A673 (cell line): ENCODE measurements around the gene ZNF813. TPM values are rescaled to one million over a fixed set of nuclear protein-coding genes. Genes with fewer than 3 reads are reported as not detected.
A peak's percentile ranks its signal among the peaks of the same experiment; 100 is the strongest.
"Not testable (repeated sequence)": the region's sequence is repeated elsewhere in the genome, so short reads cannot be mapped to it uniquely, and the experiment has no call there.

Experiments
- BruUV-seq: library from RNA; stranded (reverse); fragments of 400-500 nt; replicated peaks from 2 replicates; lab custom pipeline; 2021; lab: Mats Ljungman, UMichigan
- CTCF ChIA-PET: fragments of 300-600 bp; sonication (Branson Sonifier 250); formaldehyde crosslinking; loops from one replicate; lab custom pipeline; 2022; ENCODE audit warnings: antibody characterized with exemption; lab: Charles Lee
- POLR2A ChIA-PET: fragments of 300-600 bp; sonication (Branson Sonifier 250); formaldehyde crosslinking; loops from one replicate; lab custom pipeline; 2022; ENCODE audit warnings: antibody characterized with exemption; ENCODE audit not compliant: low non-redundant PET; lab: Charles Lee
- DNase-seq: peaks from one replicate; pipeline ENCODE4 v3.0.0-alpha.2; 2015; ENCODE audit warnings: low spot score
- H3K27ac ChIP-seq: fragments of 200-600 bp; sonication (generic); 2 replicates; pipeline ENCODE4 v1.5.1; 2016; ENCODE audit warnings: mixed run types, low read depth, mild to moderate bottlenecking, mixed read lengths, antibody characterized with exemption, low read length; ENCODE audit not compliant: poor library complexity, severe bottlenecking
- H3K27me3 ChIP-seq: fragments of 200-600 bp; sonication (generic); replicated peaks from 2 replicates; pipeline ENCODE4 v1.6.1; 2017; ENCODE audit warnings: mixed run types, low read depth, mild to moderate bottlenecking, mixed read lengths, antibody characterized with exemption, low read length; ENCODE audit not compliant: insufficient read depth, poor library complexity
- H3K36me3 ChIP-seq: fragments of 200-600 bp; sonication (generic); 2 replicates; pipeline ENCODE4 v1.6.1; 2016; ENCODE audit warnings: mixed run types, mild to moderate bottlenecking, mixed read lengths, antibody characterized with exemption, low read length; ENCODE audit not compliant: insufficient read depth, poor library complexity, severe bottlenecking
- H3K4me1 ChIP-seq: fragments of 200-600 bp; sonication (generic); 2 replicates; pipeline ENCODE4 v1.6.1; 2017; ENCODE audit warnings: mixed run types, mild to moderate bottlenecking, mixed read lengths, antibody characterized with exemption, low read length; ENCODE audit not compliant: insufficient read depth, poor library complexity, severe bottlenecking
- H3K4me3 ChIP-seq: fragments of 200-600 bp; sonication (generic); 2 replicates; pipeline ENCODE4 v1.5.1; 2016; ENCODE audit warnings: low read depth, mixed run types, mild to moderate bottlenecking, mixed read lengths, low read length; ENCODE audit not compliant: poor library complexity, severe bottlenecking
- H3K9me3 ChIP-seq: fragments of 200-600 bp; sonication (generic); 2 replicates; pipeline ENCODE4 v1.6.1; 2016; ENCODE audit warnings: mixed run types, low read depth, mild to moderate bottlenecking, mixed read lengths, antibody characterized with exemption, low read length; ENCODE audit not compliant: poor library complexity, severe bottlenecking
- CTCF ChIP-seq: fragments of 300-800, 200-600 bp; sonication (generic); conservative IDR thresholded peaks from 2 replicates; pipeline ENCODE4 v1.5.1; 2017; ENCODE audit warnings: low read depth, mild to moderate bottlenecking, antibody characterized with exemption, low read length, moderate library complexity, mixed read lengths
- EZH2 ChIP-seq: fragments of 200-600 bp; sonication (generic); IDR thresholded peaks from 2 replicates; pipeline ENCODE4 v1.6.1; 2017; ENCODE audit warnings: borderline replicate concordance, low read depth, mild to moderate bottlenecking, mixed read lengths, antibody characterized with exemption, low read length; ENCODE audit not compliant: poor library complexity, severe bottlenecking
- intact Hi-C: fragments of 100-400 bp; cut with micrococcal nuclease; formaldehyde crosslinking; loops from one replicate; pipeline ENCODE4 v1.10.0; 2022; ENCODE audit not compliant: unreplicated experiment
- total RNA-seq: library from RNA; stranded (reverse); gene quantifications from 2 replicates; pipeline ENCODE4 v1.2.3, GENCODE V29; 2021

The ZNF813 gene
- total RNA-seq, 1 experiment from 2014 or later: 5.6 TPM

GRCh38 chr19:53509845-53510244 is 42.3 kb downstream of the ZNF813 start:
- Histone ChIP-seq H3K27me3 (peaks cover 4% of the 10 kb centered on the region), H3K4me1 (no peaks in the 10 kb centered on the region), H3K27ac (no peak overlapping the region), H3K9me3 (no peaks in the 10 kb centered on the region), H3K4me3 (no peak overlapping the region), H3K36me3 (no peaks in the 10 kb centered on the region)
- ChIA-PET CTCF (no interaction called here), POLR2A (no interaction called here)
- no TSS peak for BruUV-seq
- no peak for DNase-seq
- TF ChIP-seq EZH2 (no peak), CTCF (no peak)
- intact Hi-C loops: no loop called here

DNA sequence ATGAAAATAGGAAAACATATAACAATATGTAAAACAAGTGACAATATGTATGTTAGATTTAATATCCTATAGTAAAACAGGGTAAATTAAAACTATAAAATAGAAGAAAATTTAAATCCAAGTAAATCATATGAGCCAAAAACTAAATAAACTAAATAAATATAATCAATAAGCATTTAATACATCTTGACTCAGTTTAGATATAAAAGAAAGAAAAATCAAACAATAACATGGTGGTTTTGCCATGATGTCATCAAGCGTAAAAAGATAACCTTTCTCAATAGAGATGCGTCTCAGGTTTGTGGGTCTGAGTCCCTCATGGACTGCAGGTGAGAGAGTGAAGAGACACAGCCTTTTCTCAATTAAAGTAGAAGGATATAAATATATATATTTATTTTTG is 43.8 kb downstream of the ZNF813 start:
- Histone ChIP-seq H3K4me1 (no peaks in the 10 kb centered on the region), H3K9me3 (no peaks in the 10 kb centered on the region), H3K27me3 (peaks cover 4% of the 10 kb centered on the region), H3K36me3 (no peaks in the 10 kb centered on the region), H3K4me3 (no peak overlapping the region), H3K27ac (no peak overlapping the region)
- TF ChIP-seq CTCF (no peak), EZH2 (no peak)
- no TSS peak for BruUV-seq
- ChIA-PET CTCF (no interaction called here), POLR2A (no interaction called here)
- intact Hi-C loops: no loop called here
- no peak for DNase-seq

DNA sequence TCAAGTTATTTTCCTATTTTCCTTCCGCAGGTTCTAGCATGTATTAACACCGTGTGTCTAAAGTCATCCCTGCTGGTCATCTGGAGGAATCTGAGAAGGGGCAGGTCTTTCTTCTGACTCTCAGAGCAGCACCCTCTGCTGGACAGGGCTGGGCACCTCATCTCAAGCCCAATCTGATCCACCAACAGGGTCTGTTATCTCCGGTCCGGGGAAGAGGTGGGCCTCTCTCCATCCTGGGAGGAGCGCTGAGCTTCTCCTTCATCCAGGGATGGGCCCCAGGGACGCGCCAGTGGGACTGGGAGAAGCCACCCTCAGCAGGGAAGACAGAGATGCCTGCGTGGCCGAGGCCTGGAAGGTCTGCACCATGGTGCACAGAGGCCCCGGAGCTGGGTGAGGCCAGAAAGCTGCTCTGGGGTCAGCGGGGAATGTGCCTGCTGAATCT is 44.4 kb downstream of the ZNF813 start:
- POLR2A ChIA-PET: no interaction called here
- intact Hi-C loops: no loop called here
- no peaks in the 10 kb centered on the region for H3K9me3 ChIP-seq
- DNase-seq: peak; percentile 60
- H3K27me3 ChIP-seq: peaks cover 4% of the 10 kb centered on the region
- H3K4me1 ChIP-seq: no peaks in the 10 kb centered on the region
- CTCF ChIA-PET: no interaction called here
- H3K36me3 ChIP-seq: no peaks in the 10 kb centered on the region
- H3K27ac ChIP-seq: no peak overlapping the region
- H3K4me3 ChIP-seq: no peak overlapping the region
- no TSS peak for BruUV-seq
- no peak for TF ChIP-seq EZH2
- peak; percentile 71 for TF ChIP-seq CTCF

DNA sequence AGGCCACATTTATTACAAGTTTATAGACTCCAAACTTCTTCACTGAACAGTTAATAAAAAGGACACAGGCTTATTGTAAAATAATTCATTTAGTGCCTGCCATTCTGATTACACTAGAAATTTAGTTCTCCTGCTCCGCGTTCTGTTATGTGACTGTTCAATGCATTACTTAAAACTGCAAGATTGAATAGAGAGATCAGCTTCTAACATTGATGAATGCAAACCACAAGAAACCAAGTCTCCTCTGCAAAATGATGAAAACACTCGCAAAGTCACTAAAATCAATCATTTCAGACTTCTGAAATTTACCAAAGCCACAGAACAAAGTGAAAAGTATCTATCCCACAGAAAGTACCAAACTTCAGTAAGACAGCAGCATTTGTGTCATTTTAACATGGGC is 47.5 kb downstream of the ZNF813 start:
- DNase-seq, H3K9me3 ChIP-seq, intact Hi-C loops, POLR2A ChIA-PET, H3K27me3 ChIP-seq, BruUV-seq, H3K4me3 ChIP-seq, H3K4me1 ChIP-seq, H3K27ac ChIP-seq, H3K36me3 ChIP-seq, CTCF ChIA-PET: not testable (repeated sequence)
